ENCODE data around the gene SPATS2L. TPM values are rescaled to one million over a fixed set of nuclear protein-coding genes. Genes with fewer than 3 reads are reported as not detected.
A peak's percentile ranks its signal among the peaks of the same experiment; 100 is the strongest.

Gene SPATS2L
- total RNA-seq, 4 donors from 2014 or later: 99.0 to 142 (median 124) TPM

- no peaks in the 10 kb centered on the region for H3K9me3 ChIP-seq
- no peaks in the 10 kb centered on the region for H3K4me1 ChIP-seq
- peaks cover 0 to 38% (median 2%) of the 10 kb centered on the region in 3 donors for H3K36me3 ChIP-seq
- H3K4me3 ChIP-seq: no peak overlapping the region
- TF ChIP-seq POLR2A (IDR thresholded peaks at IDR 0.05): no peak
- no peak for TF ChIP-seq CTCF (IDR thresholded peaks at IDR 0.05)
- no peaks in the 10 kb centered on the region for H3K27me3 ChIP-seq
- no peak for DNase-seq
- no peak overlapping the region for H3K27ac ChIP-seq
Measured at GRCh38 chr2:200488169-200488568, 181.7 kb downstream of the SPATS2L start.

GRCh38 chr2:200490001-200490400, 183.5 kb downstream of the SPATS2L start:
- Histone ChIP-seq H3K4me3 (no peak overlapping the region), H3K27me3 (no peaks in the 10 kb centered on the region), H3K27ac (no peak overlapping the region), H3K9me3 (no peaks in the 10 kb centered on the region), H3K4me1 (no peaks in the 10 kb centered on the region), H3K36me3 (peaks cover 0 to 54% (median 2%) of the 10 kb centered on the region in 3 donors)
- DNase-seq: peak in 1 of 3 donors; percentile 34
- no peak for TF ChIP-seq POLR2A (IDR thresholded peaks at IDR 0.05)
- no peak for TF ChIP-seq CTCF (IDR thresholded peaks at IDR 0.05)

GRCh38 chr2:200492656-200493055, 186.2 kb downstream of the SPATS2L start:
- no peak for DNase-seq
- TF ChIP-seq CTCF (IDR thresholded peaks at IDR 0.05): no peak
- no peak for TF ChIP-seq POLR2A (IDR thresholded peaks at IDR 0.05)
- Histone ChIP-seq H3K4me3 (no peak overlapping the region), H3K9me3 (no peaks in the 10 kb centered on the region), H3K27ac (no peak overlapping the region), H3K27me3 (no peaks in the 10 kb centered on the region), H3K4me1 (no peaks in the 10 kb centered on the region), H3K36me3 (peaks cover 0 to 71% (median 2%) of the 10 kb centered on the region in 3 donors)

- peaks cover 0 to 82% (median 2%) of the 10 kb centered on the region in 3 donors for H3K36me3 ChIP-seq
- no peaks in the 10 kb centered on the region for H3K27me3 ChIP-seq
- H3K4me3 ChIP-seq: no peak overlapping the region
- H3K9me3 ChIP-seq: no peaks in the 10 kb centered on the region
- H3K27ac ChIP-seq: no peak overlapping the region
- no peak for DNase-seq
- H3K4me1 ChIP-seq: no peaks in the 10 kb centered on the region
- no peak for TF ChIP-seq POLR2A (IDR thresholded peaks at IDR 0.05)
Measured at GRCh38 chr2:200494048-200494447, 187.6 kb downstream of the SPATS2L start.

- Histone ChIP-seq H3K27me3 (no peaks in the 10 kb centered on the region), H3K36me3 (peaks cover 0 to 57% (median 0%) of the 10 kb centered on the region in 3 donors), H3K4me1 (no peaks in the 10 kb centered on the region), H3K27ac (no peak overlapping the region), H3K9me3 (no peaks in the 10 kb centered on the region), H3K4me3 (no peak overlapping the region)
- no peak for TF ChIP-seq POLR2A (IDR thresholded peaks at IDR 0.05)
- no peak for TF ChIP-seq CTCF (IDR thresholded peaks at IDR 0.05)
- no peak for DNase-seq
Measured at GRCh38 chr2:200496696-200497095, 190.2 kb downstream of the SPATS2L start.

- Histone ChIP-seq H3K27me3 (no peaks in the 10 kb centered on the region), H3K36me3 (peaks cover 0 to 40% (median 0%) of the 10 kb centered on the region in 3 donors), H3K27ac (no peak overlapping the region), H3K9me3 (no peaks in the 10 kb centered on the region), H3K4me1 (no peaks in the 10 kb centered on the region), H3K4me3 (no peak overlapping the region)
- TF ChIP-seq POLR2A (IDR thresholded peaks at IDR 0.05): no peak
- no peak for TF ChIP-seq CTCF (IDR thresholded peaks at IDR 0.05)
- DNase-seq: no peak
Measured at GRCh38 chr2:200498402-200499162, 192.1 kb downstream of the SPATS2L start.
